ENCODE measurements around the gene MAP3K3.

DNA sequence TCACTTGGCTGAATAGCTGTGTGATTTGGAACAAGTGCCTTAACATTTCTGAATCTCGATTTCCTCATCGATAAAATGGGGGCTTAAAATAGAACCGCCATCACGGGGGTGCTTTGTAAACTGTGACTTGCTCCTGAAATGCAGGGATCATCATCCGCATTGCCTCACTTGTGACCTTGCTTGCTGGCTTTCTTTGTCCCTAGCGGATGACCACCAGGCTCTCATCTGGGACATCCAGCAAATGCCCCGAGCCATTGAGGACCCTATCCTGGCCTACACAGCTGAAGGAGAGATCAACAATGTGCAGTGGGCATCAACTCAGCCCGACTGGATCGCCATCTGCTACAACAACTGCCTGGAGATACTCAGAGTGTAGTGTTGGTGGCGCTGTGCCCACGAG lies 33.4 kb upstream of the MAP3K3 start:
- TF ChIP-seq, protein P1, sequence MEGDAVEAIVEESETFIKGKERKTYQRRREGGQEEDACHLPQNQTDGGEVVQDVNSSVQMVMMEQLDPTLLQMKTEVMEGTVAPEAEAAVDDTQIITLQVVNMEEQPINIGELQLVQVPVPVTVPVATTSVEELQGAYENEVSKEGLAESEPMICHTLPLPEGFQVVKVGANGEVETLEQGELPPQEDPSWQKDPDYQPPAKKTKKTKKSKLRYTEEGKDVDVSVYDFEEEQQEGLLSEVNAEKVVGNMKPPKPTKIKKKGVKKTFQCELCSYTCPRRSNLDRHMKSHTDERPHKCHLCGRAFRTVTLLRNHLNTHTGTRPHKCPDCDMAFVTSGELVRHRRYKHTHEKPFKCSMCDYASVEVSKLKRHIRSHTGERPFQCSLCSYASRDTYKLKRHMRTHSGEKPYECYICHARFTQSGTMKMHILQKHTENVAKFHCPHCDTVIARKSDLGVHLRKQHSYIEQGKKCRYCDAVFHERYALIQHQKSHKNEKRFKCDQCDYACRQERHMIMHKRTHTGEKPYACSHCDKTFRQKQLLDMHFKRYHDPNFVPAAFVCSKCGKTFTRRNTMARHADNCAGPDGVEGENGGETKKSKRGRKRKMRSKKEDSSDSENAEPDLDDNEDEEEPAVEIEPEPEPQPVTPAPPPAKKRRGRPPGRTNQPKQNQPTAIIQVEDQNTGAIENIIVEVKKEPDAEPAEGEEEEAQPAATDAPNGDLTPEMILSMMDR (IDR thresholded peaks at IDR 0.05 in 4 of 5, conservative IDR thresholded peaks at IDR 0.05 in 1 of 5): no peak
- TF ChIP-seq POLR2A (IDR thresholded peaks at IDR 0.05): no peak

Data from gastrocnemius medialis (tissue), 4 donors.